HepG2 (cell line): ENCODE measurements around the gene SFT2D1. TPM values are rescaled to one million over a fixed set of nuclear protein-coding genes. Genes with fewer than 3 reads are reported as not detected.

ENCODE experiments used
- AGO2 ChIP-seq: fragments of 200-400 bp; formaldehyde crosslinking; optimal IDR thresholded peaks from 2 replicates; pipeline ENCODE3; 2017; ENCODE audit warnings: mild to moderate bottlenecking, low read depth, low read length, moderate library complexity
- HIVEP1 ChIP-seq: sonication (generic); formaldehyde crosslinking; IDR thresholded peaks from 2 replicates; pipeline ENCODE4 v1.4.0; 2020; ENCODE audit warnings: mild to moderate bottlenecking, missing genetic modification reagents
- LCORL ChIP-seq, 2 experiments: fragments of 450-650 bp in 1 of 2; sonication (generic) in 1 of 2; formaldehyde crosslinking in 1 of 2; IDR thresholded peaks; 2 replicates each; pipeline versions ENCODE4 v1.5.0 to v1.6.1; 2017 to 2020; ENCODE audit warnings: antibody characterized with exemption in 1 of 2, missing genetic modification reagents in 1 of 2
- MAFF ChIP-seq: IDR thresholded peaks from 2 replicates; pipeline ENCODE4 v1.6.1; 2011; ENCODE audit warnings: low read depth, low read length, improper control_type of control experiment
- MAFK ChIP-seq, 2 experiments: IDR thresholded peaks in 1 of 2; conservative IDR thresholded peaks in 1 of 2; 2 replicates each; pipeline ENCODE4 v1.6.1; 2011; ENCODE audit warnings: improper control_type of control experiment in 2 of 2, low read length in 2 of 2
- MXD4 ChIP-seq: IDR thresholded peaks from 2 replicates; pipeline ENCODE4 v1.6.1; 2016; ENCODE audit warnings: mild to moderate bottlenecking, missing biosample characterization, missing genetic modification reagents
- PAF1 ChIP-seq: IDR thresholded peaks from 2 replicates; pipeline ENCODE4 v1.6.1; 2016; ENCODE audit warnings: missing genetic modification reagents, missing compliant biosample characterization
- RBM22 ChIP-seq: fragments of 200-400 bp; formaldehyde crosslinking; optimal IDR thresholded peaks from 2 replicates; pipeline ENCODE3; 2017; ENCODE audit warnings: mild to moderate bottlenecking, low read length, moderate library complexity
- ZMYM2 ChIP-seq: sonication (generic); formaldehyde crosslinking; IDR thresholded peaks from 2 replicates; pipeline ENCODE4 v1.8.0; 2022; ENCODE audit warnings: mild to moderate bottlenecking, missing genetic modification reagents
- ZNF331 ChIP-seq: sonication (generic); formaldehyde crosslinking; IDR thresholded peaks from 2 replicates; pipeline ENCODE4 v1.4.0; 2020; ENCODE audit warnings: missing genetic modification reagents
- ZNF776 ChIP-seq: sonication (generic); formaldehyde crosslinking; IDR thresholded peaks from 2 replicates; pipeline ENCODE4 v1.4.0; 2020; ENCODE audit warnings: mild to moderate bottlenecking, missing genetic modification reagents
- polyA plus RNA-seq, 8 experiments: library from polyadenylated mRNA; depleted of rRNA in 3 of 8; stranded (reverse) in 7 of 8; unstranded in 1 of 8; fragments of >200 nt; fragmentation: Illumina TruSeq in 4 of 8; extraction: Trizol in 4 of 8; gene quantifications; 2 replicates each; pipeline versions ENCODE4 v1.2.1 to v1.2.3, GENCODE V29; 2011 to 2016; ENCODE audit warnings: low read depth in 4 of 8, missing spikeins in 1 of 8, mixed read lengths in 1 of 8; ENCODE audit not compliant: insufficient read depth in 1 of 8
- total RNA-seq, 5 experiments: library from RNA; depleted of rRNA; stranded (reverse); fragments of >200 nt; fragmentation: Illumina TruSeq; extraction: Trizol; gene quantifications; 2 replicates each; pipeline ENCODE4 v1.2.3, GENCODE V29; 2016; ENCODE audit warnings: low read depth in 1 of 5
- TF ChIP-seq, protein P1 (sequence below): sonication (generic); formaldehyde crosslinking; IDR thresholded peaks from 2 replicates; pipeline ENCODE4 v1.5.0; 2020; ENCODE audit warnings: missing genetic modification reagents

SFT2D1 gene
- total and polyA plus RNA-seq, 2 of the 13 experiments (the other 11 are each of a cell fraction or from before 2014, with no cell fraction given), result 115 to 147 TPM

DNA sequence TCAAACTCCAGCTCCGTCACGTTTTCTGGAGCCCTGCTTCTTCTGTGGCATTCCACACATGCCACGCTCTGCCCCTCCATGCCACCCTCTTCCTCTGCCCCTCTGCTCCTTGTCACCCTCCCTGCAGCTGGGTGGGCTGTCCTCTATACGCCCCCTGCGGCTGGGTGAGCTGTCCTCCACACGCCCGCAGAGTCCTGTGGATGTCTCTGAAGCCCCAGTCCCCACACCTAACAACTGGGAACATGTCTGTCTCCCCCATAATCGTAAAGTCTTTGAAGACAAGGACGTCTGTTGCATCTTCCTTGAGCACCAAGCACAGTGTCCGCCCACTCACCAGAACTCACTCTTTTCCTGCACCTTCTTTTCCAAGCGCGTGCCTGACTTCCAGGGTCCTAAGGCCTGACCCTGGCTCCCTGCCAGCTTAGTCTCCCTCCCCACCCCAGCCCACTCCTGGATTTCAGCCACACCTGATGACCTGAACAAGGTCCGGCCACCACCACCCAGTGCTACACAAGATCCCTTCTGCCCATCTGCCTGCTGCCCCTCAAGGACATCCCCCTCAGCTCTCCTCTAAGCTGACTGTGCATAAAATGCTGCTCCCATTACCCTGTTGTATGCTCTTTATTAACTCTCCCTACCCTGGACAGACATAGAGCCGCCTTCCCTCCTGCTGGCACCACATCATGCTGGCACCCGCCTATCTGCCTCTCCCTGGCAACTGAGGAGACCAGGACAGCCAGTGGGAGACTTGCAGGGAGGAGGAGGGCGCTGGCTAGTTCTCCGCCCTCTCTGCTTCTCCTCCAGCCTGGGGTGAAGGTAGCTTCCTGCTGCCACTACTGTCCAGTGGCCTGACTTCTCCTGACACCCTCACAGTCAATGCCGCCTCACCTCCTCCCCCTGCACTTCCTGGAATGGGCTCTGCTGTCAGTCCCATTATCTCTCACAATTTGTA, 23.4 kb downstream of the SFT2D1 start (continued):
- TF ChIP-seq MAFF (peak; percentile 69), RBM22 (peak; percentile 90), ZNF776 (CRISPR knock-in tag) (0 out of 2 replicates have a peak, but pooled peaks have one; percentile 21), ZNF331 (peak; percentile 12; the same call in 1 of the 2 replicates), LCORL (IDR thresholded peaks at IDR 0.05) (0 out of 2 replicates have a peak, but pooled peaks have one; percentile 42), LCORL (CRISPR knock-in tag; IDR thresholded peaks at IDR 0.05) (no peak), PAF1 (CRISPR knock-in tag) (0 out of 2 replicates have a peak, but pooled peaks have one; percentile 36), MXD4 (CRISPR knock-in tag) (no peak), ZMYM2 (no peak), HIVEP1 (peak; percentile 29; the same call in 1 of the 2 replicates), AGO2 (peak; percentile 85), MAFK (conservative IDR thresholded peaks at IDR 0.05 in 1 of 2, IDR thresholded peaks at IDR 0.05 in 1 of 2; ENCODE audit: low read length in 2 of 2) (peak; percentile 74 to 86)
- TF ChIP-seq, protein P1, sequence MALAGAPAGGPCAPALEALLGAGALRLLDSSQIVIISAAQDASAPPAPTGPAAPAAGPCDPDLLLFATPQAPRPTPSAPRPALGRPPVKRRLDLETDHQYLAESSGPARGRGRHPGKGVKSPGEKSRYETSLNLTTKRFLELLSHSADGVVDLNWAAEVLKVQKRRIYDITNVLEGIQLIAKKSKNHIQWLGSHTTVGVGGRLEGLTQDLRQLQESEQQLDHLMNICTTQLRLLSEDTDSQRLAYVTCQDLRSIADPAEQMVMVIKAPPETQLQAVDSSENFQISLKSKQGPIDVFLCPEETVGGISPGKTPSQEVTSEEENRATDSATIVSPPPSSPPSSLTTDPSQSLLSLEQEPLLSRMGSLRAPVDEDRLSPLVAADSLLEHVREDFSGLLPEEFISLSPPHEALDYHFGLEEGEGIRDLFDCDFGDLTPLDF (CRISPR knock-in tag), result no peak
